ENCODE measurements around the gene THSD4.
"Not testable (repeated sequence)": the region's sequence is repeated elsewhere in the genome, so short reads cannot be mapped to it uniquely, and the experiment has no call there.

The THSD4 gene

DNA sequence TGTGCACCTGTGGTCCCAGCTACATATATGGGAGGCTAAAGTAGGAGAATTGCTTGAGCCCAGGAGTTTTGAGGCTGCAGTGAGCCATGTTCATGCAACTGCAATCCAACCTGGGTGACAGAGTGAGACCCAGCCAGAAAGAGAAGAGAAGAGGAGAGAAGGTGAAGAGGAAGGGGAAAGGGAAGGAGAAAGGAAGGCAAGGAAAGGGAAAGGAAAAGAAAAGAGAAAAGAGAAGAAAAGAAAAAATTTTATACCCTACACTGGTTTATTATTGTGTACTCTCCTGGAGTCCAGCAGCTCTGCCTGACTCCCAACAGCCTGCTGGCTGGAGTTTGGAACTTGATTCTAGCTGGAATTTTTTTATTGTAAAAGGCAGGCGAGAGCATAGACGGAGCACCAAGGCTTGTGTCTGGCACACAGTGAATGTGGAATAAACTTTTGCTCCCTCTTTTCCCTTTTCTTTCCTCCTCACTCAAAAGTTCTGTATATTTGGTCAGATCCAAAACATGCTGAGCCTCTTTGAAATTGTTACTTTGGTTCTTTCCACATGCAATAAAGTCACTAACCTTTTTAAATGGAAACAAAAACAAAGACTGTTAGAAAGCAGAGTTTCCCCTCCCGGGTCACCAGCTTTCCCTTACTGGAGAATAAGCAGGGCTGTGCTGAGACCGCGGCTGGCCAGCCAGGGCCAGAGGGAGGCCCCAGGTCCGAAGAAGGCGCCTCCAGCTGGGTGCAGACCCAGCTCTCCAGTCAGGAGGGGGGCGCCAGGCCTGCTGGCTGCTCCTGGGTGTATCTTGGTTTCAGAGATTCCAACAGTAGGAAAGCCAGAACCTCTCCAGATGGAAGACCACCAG lies 9.9 kb downstream of the THSD4 start:
- ATAC-seq (no peak), DNase-seq (no peak)
- Mint-ChIP-seq H3K9me3 (no peaks in the 10 kb centered on the region), H3K4me1 (no peaks in the 10 kb centered on the region), H3K36me3 (ENCODE audit: low read depth) (no peaks in the 10 kb centered on the region), H3K27ac (no peak overlapping the region), H3K4me3 (no peak overlapping the region), H3K27me3 (peaks cover 13% of the 10 kb centered on the region)

DNA sequence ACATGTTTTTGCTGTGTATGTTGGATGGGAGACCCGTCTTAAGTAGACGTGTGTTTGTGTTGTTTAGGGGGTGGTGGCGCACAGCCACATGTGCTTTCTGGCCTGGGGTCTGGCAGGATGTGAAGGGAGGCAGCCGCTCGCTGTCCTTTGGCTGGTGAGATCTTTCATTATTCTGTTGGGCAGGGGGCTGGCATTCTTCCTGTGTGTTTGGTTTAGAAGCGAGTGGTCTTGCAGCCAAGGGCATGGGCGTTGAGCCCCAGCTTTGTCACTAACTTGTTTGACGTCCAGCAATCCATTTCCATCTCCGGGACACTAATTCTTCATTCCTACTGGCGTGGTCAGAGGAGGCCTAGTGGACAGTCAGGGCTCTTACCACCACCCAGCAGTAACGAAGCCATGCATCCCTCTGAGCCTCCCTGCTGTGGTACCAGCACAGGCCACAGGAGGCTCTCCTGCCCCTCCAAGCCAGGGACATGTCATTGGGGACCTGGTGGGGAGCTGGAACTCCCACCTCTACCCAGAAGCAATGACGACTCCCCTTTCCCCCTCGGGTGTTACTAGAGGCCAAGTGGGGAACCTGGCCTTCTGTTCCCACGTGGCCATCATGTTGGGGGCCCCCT lies 10.7 kb downstream of the THSD4 start:
- H3K27ac Mint-ChIP-seq, result no peak overlapping the region
- H3K9me3 Mint-ChIP-seq, result no peaks in the 10 kb centered on the region
- H3K36me3 Mint-ChIP-seq (ENCODE audit: low read depth), result no peaks in the 10 kb centered on the region
- no peak overlapping the region for H3K4me3 Mint-ChIP-seq
- no peaks in the 10 kb centered on the region for H3K4me1 Mint-ChIP-seq
- DNase-seq (no peak), ATAC-seq (no peak)
- peaks cover 13% of the 10 kb centered on the region for H3K27me3 Mint-ChIP-seq

DNA sequence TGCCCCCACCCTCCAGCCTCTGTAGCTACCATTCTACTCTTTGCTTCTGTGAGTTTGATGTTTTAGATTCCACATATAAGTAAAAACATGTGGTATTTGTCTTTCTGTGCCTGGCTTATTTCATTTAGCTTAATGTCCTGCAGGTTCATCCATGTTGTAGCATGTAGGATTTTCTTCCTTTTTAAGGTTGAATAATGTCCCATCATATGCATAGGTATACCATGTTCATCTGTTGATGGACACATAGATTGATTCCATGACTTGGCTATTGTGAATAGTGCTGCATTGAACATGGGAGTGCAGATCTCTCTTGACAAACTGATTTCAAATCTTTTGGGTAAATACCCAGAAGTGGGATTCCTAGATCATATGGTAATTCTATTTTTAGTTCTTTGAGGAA lies 11.8 kb downstream of the THSD4 start:
- no peak for ATAC-seq
- H3K4me3 Mint-ChIP-seq, result no peak overlapping the region
- H3K9me3 Mint-ChIP-seq, result no peaks in the 10 kb centered on the region
- H3K36me3 Mint-ChIP-seq (ENCODE audit: low read depth), result no peaks in the 10 kb centered on the region
- H3K27ac Mint-ChIP-seq, result no peak overlapping the region
- DNase-seq, result no peak
- no peaks in the 10 kb centered on the region for H3K4me1 Mint-ChIP-seq
- H3K27me3 Mint-ChIP-seq, result peaks cover 11% of the 10 kb centered on the region

DNA sequence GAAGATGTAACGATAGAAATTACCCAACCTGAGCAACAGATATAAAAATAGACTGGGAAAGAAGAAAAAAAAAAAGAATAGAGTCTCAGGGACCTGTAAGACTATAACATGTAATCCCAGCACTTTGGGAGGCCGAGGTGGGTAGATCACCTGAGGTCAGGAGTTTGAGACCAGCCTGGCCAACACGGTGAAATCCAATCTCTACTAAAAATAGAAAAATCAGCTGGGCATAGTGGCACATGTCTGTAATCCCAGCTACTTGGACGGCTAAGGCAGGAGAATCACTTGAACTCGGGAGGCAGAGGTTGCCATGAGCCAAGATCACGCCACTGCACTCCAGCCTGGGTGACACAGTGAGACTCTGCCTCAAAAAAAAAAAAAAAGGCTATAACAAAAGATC lies 12.9 kb downstream of the THSD4 start:
- H3K27ac Mint-ChIP-seq, ATAC-seq: not testable (repeated sequence)

DNA sequence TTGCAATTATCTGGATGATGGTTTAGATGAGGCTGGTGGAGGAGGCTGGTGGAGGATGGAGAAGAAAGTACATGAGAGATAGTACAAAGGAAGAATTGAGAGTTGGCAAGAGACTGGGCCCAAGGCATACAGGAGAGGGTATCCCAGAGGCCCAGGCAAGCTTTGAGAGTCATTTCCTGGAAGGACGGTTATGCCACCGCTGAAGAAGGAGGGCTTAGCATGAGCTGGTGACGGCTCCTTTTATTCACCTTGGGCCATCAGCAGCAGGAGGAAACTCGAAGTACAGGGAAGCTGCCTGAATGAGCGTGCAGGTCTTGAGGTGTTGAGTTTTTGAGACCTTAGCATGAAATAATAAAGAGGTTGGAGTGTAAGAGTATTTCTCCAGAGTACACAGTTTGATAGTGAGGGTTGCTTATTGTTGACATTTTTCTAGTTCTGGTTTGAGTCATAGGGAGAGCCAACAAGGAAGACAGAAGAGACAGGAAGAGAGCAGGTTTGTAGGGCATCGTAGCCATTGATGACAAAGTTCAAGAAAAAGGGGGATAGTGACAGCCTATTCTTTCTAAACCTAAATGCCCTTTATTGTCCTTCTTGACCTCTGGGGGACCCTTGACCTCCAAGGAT lies 13.8 kb downstream of the THSD4 start:
- no peak for DNase-seq

More for the DNA sequence above, 12.9 kb downstream of the THSD4 start:
- not testable (repeated sequence) for H3K36me3 Mint-ChIP-seq (ENCODE audit: low read depth); H3K9me3 Mint-ChIP-seq; H3K4me1 Mint-ChIP-seq; DNase-seq; H3K4me3 Mint-ChIP-seq
- H3K27me3 Mint-ChIP-seq, result peaks cover 15% of the 10 kb centered on the region

DNA sequence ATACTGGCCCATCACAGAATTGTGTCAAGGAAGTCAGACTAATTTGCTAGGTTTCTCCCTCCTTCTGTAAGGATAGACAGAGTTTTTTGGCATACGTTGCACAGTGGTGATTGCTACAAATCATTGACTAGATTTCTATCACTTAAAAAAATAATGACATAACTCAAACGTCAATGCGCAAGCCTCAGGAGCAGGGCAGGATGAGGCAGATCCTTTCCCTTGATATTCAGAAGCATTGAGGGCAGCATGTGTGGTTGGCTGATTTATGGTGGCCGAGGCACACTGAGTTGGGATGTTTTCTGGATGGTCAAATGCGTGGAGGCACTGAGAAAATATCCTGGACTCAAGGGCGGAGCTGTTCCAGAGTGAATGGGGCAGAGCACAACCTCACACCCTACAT lies 14.4 kb downstream of the THSD4 start:
- ATAC-seq (no peak), DNase-seq (no peak)
- no peaks in the 10 kb centered on the region for H3K4me1 Mint-ChIP-seq
- H3K36me3 Mint-ChIP-seq (ENCODE audit: low read depth), result no peaks in the 10 kb centered on the region
- peaks cover 15% of the 10 kb centered on the region for H3K27me3 Mint-ChIP-seq
- H3K27ac Mint-ChIP-seq, result no peak overlapping the region
- no peak overlapping the region for H3K4me3 Mint-ChIP-seq
- no peaks in the 10 kb centered on the region for H3K9me3 Mint-ChIP-seq

More for the DNA sequence above, 13.8 kb downstream of the THSD4 start:
- ATAC-seq, result no peak
- Mint-ChIP-seq H3K9me3 (no peaks in the 10 kb centered on the region), H3K4me1 (no peaks in the 10 kb centered on the region), H3K36me3 (ENCODE audit: low read depth) (no peaks in the 10 kb centered on the region), H3K27me3 (peaks cover 15% of the 10 kb centered on the region), H3K4me3 (no peak overlapping the region), H3K27ac (no peak overlapping the region)

DNA sequence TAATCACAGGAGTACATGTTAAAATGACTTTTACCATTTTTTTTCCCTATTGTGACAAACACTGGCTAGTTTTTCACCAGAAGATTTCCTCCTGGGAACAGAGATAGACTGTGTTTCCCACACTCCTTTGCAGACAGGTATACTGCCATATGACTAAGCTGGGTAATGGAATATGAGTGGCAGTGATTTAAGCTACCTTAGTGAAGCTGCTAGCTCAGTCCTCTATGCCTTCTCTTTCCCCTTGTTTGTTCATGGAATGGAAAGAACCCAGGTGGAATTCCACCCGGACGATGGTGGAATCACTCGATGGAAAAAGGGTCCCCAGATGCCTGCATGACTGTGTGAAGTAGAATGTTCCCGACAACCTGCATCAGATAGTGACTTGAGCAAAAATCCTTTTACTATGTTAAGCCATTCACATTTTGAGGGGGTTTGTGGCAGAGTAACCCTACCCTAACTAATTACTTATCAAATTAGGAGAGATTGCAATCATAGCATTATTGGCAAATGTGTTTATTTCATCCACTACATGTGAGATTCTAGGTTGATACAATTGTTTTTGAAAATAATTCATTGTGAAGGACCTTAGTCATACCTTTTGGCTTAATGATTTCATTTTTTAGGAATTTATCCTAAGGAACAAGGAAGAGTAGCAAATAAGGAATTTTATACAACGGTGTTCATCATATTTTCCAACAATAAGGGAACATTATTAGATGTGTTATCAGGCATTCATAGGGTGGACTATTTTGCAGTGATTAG lies 16.5 kb downstream of the THSD4 start:
- Mint-ChIP-seq H3K4me1 (no peaks in the 10 kb centered on the region), H3K36me3 (ENCODE audit: low read depth) (no peaks in the 10 kb centered on the region), H3K4me3 (no peak overlapping the region), H3K27ac (no peak overlapping the region), H3K9me3 (no peaks in the 10 kb centered on the region), H3K27me3 (peaks cover 10% of the 10 kb centered on the region)
- ATAC-seq (no peak), DNase-seq (no peak)

DNA sequence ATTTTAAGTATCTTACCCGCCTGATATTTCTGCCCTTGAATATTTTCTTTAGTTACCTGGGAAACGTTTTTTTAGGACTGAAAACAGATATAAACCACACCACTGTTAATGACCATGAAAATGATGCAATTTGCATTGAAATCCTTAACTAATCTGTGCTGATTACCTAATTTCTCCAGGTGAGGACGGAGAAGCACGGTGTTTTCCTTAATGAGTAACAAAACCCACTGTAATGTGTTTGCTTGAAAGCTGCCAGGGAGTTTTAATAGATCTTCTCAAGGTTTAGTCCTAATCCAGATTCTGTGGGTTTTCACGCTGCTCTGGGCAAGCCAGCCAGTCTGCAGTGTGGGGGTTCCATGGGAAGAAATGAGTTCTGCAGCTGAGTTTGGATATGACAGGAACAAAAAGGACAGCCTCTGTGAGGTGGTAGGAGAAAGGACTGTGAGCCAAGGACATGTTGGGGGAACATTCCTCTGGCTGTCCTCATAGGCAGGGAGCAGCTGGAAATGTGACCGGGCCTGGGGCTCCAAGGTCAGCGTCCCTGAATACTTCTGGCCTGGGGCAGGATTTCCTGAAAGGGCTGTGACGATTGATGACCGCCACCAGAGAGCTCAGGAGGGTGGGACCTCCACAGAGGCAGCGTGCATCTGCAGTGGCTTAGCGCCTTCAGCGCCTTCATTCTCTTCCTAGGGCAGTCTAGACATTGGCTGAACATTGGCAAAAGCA lies 18.6 kb downstream of the THSD4 start:
- Mint-ChIP-seq H3K27me3 (peaks cover 5% of the 10 kb centered on the region), H3K36me3 (ENCODE audit: low read depth) (no peaks in the 10 kb centered on the region), H3K27ac (no peak overlapping the region), H3K4me3 (no peak overlapping the region), H3K9me3 (no peaks in the 10 kb centered on the region), H3K4me1 (no peaks in the 10 kb centered on the region)
- no peak for ATAC-seq
- DNase-seq, result no peak

DNA sequence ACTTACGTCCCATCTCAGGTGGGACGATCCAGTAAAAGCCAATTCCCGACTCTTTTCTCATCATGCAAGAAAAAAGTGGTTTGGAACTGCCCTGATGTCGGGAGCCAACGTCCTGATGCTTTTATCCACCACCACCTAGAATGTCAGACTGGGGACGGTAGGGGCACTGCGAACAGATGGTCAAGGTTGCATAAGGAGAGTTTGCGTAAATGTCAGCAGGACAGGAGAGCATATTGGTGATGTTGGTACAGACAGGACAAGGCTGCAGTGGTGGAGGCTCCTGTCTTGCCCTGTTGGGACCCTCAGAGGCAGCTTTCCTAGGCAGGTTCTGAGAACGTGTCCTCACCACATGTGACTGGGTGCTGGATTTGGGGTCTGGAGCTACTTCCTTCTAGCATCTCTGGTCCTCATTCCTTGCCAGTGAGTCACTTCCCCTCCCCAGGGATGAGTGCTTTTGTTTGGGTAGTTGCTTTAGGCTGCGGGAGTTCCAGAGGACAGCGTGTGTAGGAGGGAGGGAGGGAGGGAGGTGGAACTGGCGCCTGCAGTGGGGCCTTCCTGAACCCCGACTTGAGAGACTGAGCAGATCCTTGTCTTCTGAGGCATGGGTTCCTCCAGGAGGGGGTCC lies 21.0 kb downstream of the THSD4 start:
- Mint-ChIP-seq H3K27ac (no peak overlapping the region), H3K27me3 (peaks cover 7% of the 10 kb centered on the region), H3K36me3 (ENCODE audit: low read depth) (no peaks in the 10 kb centered on the region), H3K4me1 (no peaks in the 10 kb centered on the region), H3K9me3 (no peaks in the 10 kb centered on the region), H3K4me3 (no peak overlapping the region)
- DNase-seq (no peak), ATAC-seq (no peak)

DNA sequence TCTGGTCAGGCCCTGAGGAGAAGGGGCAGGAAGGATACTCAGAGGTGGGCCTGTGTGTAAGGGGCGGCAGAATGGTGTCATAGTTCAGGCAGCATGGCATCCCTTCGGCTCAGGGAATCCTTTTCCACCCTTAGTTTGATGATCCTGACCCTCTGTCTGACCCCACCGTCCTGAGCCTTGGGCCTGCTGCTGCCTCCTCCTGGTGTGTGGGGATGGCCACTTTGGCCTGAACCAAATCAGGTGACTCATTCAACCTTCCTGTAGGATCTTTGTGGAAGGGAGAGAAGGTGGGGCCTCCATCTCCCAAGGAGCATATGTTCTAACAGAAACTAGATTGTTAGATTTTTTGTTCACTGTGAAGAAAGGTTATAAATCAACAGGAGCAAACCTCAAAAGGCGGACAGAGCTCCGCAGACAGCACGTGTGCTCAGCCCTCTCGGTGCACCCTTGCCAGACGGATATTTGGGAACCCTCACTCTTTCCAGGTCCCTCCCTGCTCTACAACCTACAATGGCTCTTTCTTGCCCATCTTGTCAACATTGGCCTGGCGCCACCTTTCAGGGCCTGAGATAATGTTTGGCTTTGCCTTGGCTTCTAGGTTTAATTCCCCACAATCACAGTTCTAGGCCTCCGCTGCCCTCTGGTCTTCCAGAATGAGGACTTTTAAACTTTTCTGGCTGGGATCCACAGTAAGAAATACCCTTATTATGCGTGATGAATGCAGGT lies 21.7 kb downstream of the THSD4 start:
- H3K4me3 Mint-ChIP-seq, result no peak overlapping the region
- no peak overlapping the region for H3K27ac Mint-ChIP-seq
- no peaks in the 10 kb centered on the region for H3K36me3 Mint-ChIP-seq (ENCODE audit: low read depth)
- DNase-seq, result no peak
- no peaks in the 10 kb centered on the region for H3K4me1 Mint-ChIP-seq
- H3K9me3 Mint-ChIP-seq, result no peaks in the 10 kb centered on the region
- H3K27me3 Mint-ChIP-seq, result peaks cover 7% of the 10 kb centered on the region
- no peak for ATAC-seq

DNA sequence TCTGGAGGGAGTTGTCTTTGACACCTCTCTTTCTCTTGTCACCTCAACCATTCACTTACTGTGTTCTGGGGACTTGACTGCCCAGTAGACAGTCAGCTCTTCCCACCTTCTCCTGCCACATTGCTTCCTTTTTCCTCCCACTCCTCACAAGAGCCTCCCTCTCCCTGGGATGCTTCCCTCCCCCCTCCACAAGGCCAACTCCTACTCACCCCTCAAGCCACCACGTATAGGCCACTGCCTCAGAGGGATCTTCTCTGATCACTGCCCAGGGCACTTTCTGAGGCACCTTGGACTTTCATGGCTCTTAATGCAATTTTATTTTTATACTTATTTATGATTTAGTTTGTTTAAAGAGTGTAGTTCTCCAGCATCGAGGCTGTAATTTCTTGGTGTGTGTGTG lies 23.2 kb downstream of the THSD4 start:
- peaks cover 3% of the 10 kb centered on the region for H3K27me3 Mint-ChIP-seq
- H3K36me3 Mint-ChIP-seq (ENCODE audit: low read depth), result no peaks in the 10 kb centered on the region
- no peak overlapping the region for H3K27ac Mint-ChIP-seq
- no peaks in the 10 kb centered on the region for H3K9me3 Mint-ChIP-seq
- no peak for DNase-seq
- ATAC-seq, result no peak
- H3K4me3 Mint-ChIP-seq, result no peak overlapping the region
- H3K4me1 Mint-ChIP-seq, result no peaks in the 10 kb centered on the region

DNA sequence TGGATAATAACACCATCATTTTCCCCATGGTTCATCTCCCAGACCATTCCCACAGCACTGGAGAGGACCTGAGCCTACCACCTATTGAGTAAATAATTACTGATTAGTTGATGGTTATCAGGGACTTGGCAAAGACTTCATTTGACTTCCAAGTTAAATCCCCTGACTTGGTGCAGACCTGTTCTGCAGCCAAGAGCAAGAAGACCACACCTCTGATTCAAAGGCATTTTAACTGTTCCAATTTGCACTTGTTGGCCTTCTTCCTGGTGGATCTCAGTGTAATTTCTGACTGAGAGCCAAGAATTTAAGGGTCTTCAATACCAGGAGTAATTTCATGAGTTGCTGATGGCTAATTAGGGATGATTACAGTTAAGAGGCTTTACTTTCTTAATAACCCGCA lies 24.0 kb downstream of the THSD4 start:
- no peak for ATAC-seq
- DNase-seq, result no peak
- peaks cover 3% of the 10 kb centered on the region for H3K27me3 Mint-ChIP-seq
- no peaks in the 10 kb centered on the region for H3K36me3 Mint-ChIP-seq (ENCODE audit: low read depth)
- no peak overlapping the region for H3K4me3 Mint-ChIP-seq
- H3K4me1 Mint-ChIP-seq, result no peaks in the 10 kb centered on the region
- no peak overlapping the region for H3K27ac Mint-ChIP-seq
- no peaks in the 10 kb centered on the region for H3K9me3 Mint-ChIP-seq

DNA sequence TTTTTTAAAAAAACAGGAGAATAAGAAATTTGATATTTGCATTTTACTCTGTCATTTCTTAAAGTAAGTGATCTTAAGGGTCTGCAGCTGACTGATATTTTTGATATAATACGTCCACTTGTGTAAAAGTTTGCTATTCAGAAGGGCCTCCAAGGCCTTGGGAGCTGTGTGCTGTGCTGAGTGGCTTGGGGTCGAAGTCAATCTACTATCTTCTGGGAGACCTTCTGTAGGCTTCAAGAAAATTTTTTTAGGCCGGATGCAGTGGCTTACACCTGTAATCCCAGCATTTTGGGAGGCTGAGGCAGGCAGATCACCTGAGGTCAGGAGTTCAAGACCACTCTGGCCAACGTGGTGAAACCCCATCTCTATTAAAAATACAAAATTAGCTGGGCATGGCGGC lies 26.3 kb downstream of the THSD4 start:
- H3K27ac Mint-ChIP-seq, result no peak overlapping the region
- no peaks in the 10 kb centered on the region for H3K36me3 Mint-ChIP-seq (ENCODE audit: low read depth)
- ATAC-seq (no peak), DNase-seq (no peak)
- peaks cover 7% of the 10 kb centered on the region for H3K27me3 Mint-ChIP-seq
- no peak overlapping the region for H3K4me3 Mint-ChIP-seq
- H3K9me3 Mint-ChIP-seq, result no peaks in the 10 kb centered on the region
- H3K4me1 Mint-ChIP-seq, result no peaks in the 10 kb centered on the region

All from activated naive CD8-positive, alpha-beta T cell treated with anti-CD3 and anti-CD28 coated beads, Interleukin-2, amount 50 U/mL, for 24 hours (primary cell).